Suprapubic skin (tissue), 3 donors: ENCODE results near the gene RUFY1.
"Not testable (repeated sequence)": the region's sequence is repeated elsewhere in the genome, so short reads cannot be mapped to it uniquely, and the experiment has no call there.

Source experiments
- CTCF ChIP-seq, 2 donors: fragments of 200-600 bp in 1 of 2; fragments of 450-650 bp in 1 of 2; sonication (generic) in 1 of 2; IDR thresholded peaks; one replicate each; pipeline ENCODE4 v1.5.1; 2016 to 2019; ENCODE audit warnings: antibody characterized with exemption in 2 of 2, mild to moderate bottlenecking in 1 of 2, moderate library complexity in 1 of 2
- EP300 ChIP-seq: sonication (generic); formaldehyde crosslinking; IDR thresholded peaks from one replicate; pipeline ENCODE4 v1.6.1; 2017; ENCODE audit warnings: antibody characterized with exemption

GRCh38 chr5:179649166-179649703 is 98.9 kb downstream of the RUFY1 start:
- TF ChIP-seq CTCF (IDR thresholded peaks at IDR 0.05); EP300: not testable (repeated sequence)
